Activated naive CD4-positive, alpha-beta T cell treated with Interleukin-2 at 50 U/mL for 16 hours (primary cell): ENCODE results near the gene AIM2.

Experiments used
- DNase-seq: peaks from one replicate; pipeline ENCODE4 v3.0.0-alpha.2; 2020

AIM2 gene

DNA sequence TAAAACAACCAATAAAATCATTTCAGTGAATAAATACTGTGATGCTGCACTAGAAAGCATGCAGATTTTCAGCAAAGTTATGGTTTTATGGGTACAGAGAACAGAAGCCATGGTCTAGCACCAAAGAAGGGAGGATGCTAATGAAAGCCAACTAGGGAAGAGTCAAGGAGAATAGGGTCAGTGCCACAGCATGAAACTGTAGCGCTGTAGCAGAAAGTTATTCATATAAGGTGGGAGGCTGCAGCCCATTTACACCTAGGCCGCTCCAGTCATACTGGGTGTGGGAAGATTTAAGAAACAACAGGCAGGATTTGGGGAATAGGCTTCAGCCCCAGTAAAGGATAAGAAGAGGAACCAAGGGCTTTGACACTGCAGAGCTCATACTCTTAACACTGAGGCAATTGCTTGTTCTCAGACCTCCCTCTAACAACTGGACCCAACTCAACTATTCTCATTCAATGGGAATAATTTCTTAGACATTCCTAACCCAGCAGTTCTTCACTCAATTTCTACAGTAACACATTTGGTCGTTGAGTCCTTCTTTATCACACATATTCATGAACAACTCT lies 62.5 kb downstream of the AIM2 start:
- DNase-seq = no peak

DNA sequence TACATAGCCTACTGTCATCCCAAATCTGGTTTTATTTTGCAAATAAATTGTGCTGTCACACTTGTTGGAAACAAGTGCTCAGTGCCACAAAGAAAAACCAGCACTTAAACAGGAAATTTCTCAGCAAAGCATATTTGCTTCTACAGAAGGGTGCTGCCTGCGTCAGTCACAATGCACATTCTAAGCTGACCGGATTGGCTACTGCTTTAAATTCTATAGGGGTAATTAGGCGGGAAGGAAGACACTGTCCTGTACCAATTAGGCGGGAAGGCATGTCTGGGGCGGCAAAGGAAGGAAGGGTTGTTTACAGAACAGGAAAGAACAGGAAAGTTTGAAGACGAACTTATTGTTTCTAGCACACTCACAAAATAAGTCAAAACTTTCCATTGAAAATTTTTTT lies 64.1 kb downstream of the AIM2 start:
- DNase-seq = peak; percentile 53
